ENCODE results near the gene PPCDC. TPM values are rescaled to one million over a fixed set of nuclear protein-coding genes. Genes with fewer than 3 reads are reported as not detected.
A peak's percentile ranks its signal among the peaks of the same experiment; 100 is the strongest.

The PPCDC gene
- total RNA-seq, 1 donor from 2014 or later, result 7.3 TPM

GRCh38 chr15:75008629-75009326 lies 14.6 kb upstream of the PPCDC start:
- H4K20me1 ChIP-seq (ENCODE audit: insufficient read depth, low read length), result no peaks in the 10 kb centered on the region
- Mint-ChIP-seq H3K4me3 (ENCODE audit: unreplicated experiment) (no peak overlapping the region), H3K36me3 (ENCODE audit: low read depth, unreplicated experiment) (peaks cover 16% of the 10 kb centered on the region), H3K27me3 (ENCODE audit: low read depth, unreplicated experiment) (no peaks in the 10 kb centered on the region), H3K9me3 (ENCODE audit: unreplicated experiment) (no peaks in the 10 kb centered on the region), H3K4me1 (ENCODE audit: low read depth, unreplicated experiment) (no peaks in the 10 kb centered on the region), H3K27ac (ENCODE audit: unreplicated experiment) (no peak overlapping the region)
- no peak for DNase-seq (ENCODE audit: low read depth)
- no peaks in the 10 kb centered on the region for H3K9me3 ChIP-seq (ENCODE audit: insufficient read depth, low read depth, low read length)
- FAIRE-seq, result no peak
- no peak overlapping the region for H3K4me3 ChIP-seq (ENCODE audit: insufficient read depth, low read depth, low read length)
- no peak overlapping the region for H3K4me2 ChIP-seq (ENCODE audit: low read length)
- no peaks in the 10 kb centered on the region for H3K79me2 ChIP-seq (ENCODE audit: insufficient read depth, low read length)
- TF ChIP-seq CTCF (IDR thresholded peaks at IDR 0.05; ENCODE audit: insufficient read depth, low read depth, low read length) (no peak), EZH2 (IDR thresholded peaks at IDR 0.05; ENCODE audit: insufficient read depth, low read length) (no peak)
- no peak overlapping the region for H3K9ac ChIP-seq (ENCODE audit: low read length)
- H3K27me3 ChIP-seq (ENCODE audit: insufficient read depth, low read length), result no peaks in the 10 kb centered on the region
- no peaks in the 10 kb centered on the region for H3K4me1 ChIP-seq (ENCODE audit: insufficient read depth, low read length)
- no peak overlapping the region for H3K27ac ChIP-seq (ENCODE audit: low read depth, low read length)
- H2AFZ ChIP-seq (ENCODE audit: low read depth, low read length), result no peak overlapping the region
- H3K36me3 ChIP-seq (ENCODE audit: insufficient read depth, low read length), result no peaks in the 10 kb centered on the region

- H3K4me2 ChIP-seq (ENCODE audit: low read length), result no peak overlapping the region
- Mint-ChIP-seq H3K9me3 (ENCODE audit: unreplicated experiment) (no peaks in the 10 kb centered on the region), H3K36me3 (ENCODE audit: low read depth, unreplicated experiment) (peaks cover 27% of the 10 kb centered on the region), H3K4me1 (ENCODE audit: low read depth, unreplicated experiment) (no peaks in the 10 kb centered on the region), H3K27me3 (ENCODE audit: low read depth, unreplicated experiment) (no peaks in the 10 kb centered on the region), H3K4me3 (ENCODE audit: unreplicated experiment) (peak overlapping the region; percentile 21), H3K27ac (ENCODE audit: unreplicated experiment) (no peak overlapping the region)
- H3K9me3 ChIP-seq (ENCODE audit: insufficient read depth, low read depth, low read length), result no peaks in the 10 kb centered on the region
- H4K20me1 ChIP-seq (ENCODE audit: insufficient read depth, low read length), result no peaks in the 10 kb centered on the region
- H3K4me3 ChIP-seq (ENCODE audit: insufficient read depth, low read depth, low read length), result no peak overlapping the region
- FAIRE-seq (no peak), DNase-seq (ENCODE audit: low read depth) (no peak)
- TF ChIP-seq EZH2 (IDR thresholded peaks at IDR 0.05; ENCODE audit: insufficient read depth, low read length) (no peak), CTCF (IDR thresholded peaks at IDR 0.05; ENCODE audit: insufficient read depth, low read depth, low read length) (no peak)
- H2AFZ ChIP-seq (ENCODE audit: low read depth, low read length), result no peak overlapping the region
- H3K27ac ChIP-seq (ENCODE audit: low read depth, low read length), result no peak overlapping the region
- H3K79me2 ChIP-seq (ENCODE audit: insufficient read depth, low read length), result no peaks in the 10 kb centered on the region
- H3K27me3 ChIP-seq (ENCODE audit: insufficient read depth, low read length), result no peaks in the 10 kb centered on the region
- no peaks in the 10 kb centered on the region for H3K36me3 ChIP-seq (ENCODE audit: insufficient read depth, low read length)
- H3K4me1 ChIP-seq (ENCODE audit: insufficient read depth, low read length), result no peaks in the 10 kb centered on the region
- no peak overlapping the region for H3K9ac ChIP-seq (ENCODE audit: low read length)
Measured at GRCh38 chr15:75016431-75016830, 7.0 kb upstream of the PPCDC start.

- peaks cover 2% of the 10 kb centered on the region for H3K4me1 Mint-ChIP-seq (ENCODE audit: low read depth, unreplicated experiment)
- H2AFZ ChIP-seq (ENCODE audit: low read depth, low read length), result no peak overlapping the region
Measured at GRCh38 chr15:75019916-75020315, 3.5 kb upstream of the PPCDC start.

More at GRCh38 chr15:75019916-75020315, 3.5 kb upstream of the PPCDC start:
- Histone ChIP-seq H3K9me3 (ENCODE audit: insufficient read depth, low read depth, low read length) (no peaks in the 10 kb centered on the region), H3K36me3 (ENCODE audit: insufficient read depth, low read length) (no peaks in the 10 kb centered on the region), H3K79me2 (ENCODE audit: insufficient read depth, low read length) (peaks cover 8% of the 10 kb centered on the region), H3K4me3 (ENCODE audit: insufficient read depth, low read depth, low read length) (no peak overlapping the region), H3K27ac (ENCODE audit: low read depth, low read length) (no peak overlapping the region), H3K4me1 (ENCODE audit: insufficient read depth, low read length) (peaks cover 4% of the 10 kb centered on the region), H3K27me3 (ENCODE audit: insufficient read depth, low read length) (no peaks in the 10 kb centered on the region), H3K9ac (ENCODE audit: low read length) (no peak overlapping the region), H4K20me1 (ENCODE audit: insufficient read depth, low read length) (no peaks in the 10 kb centered on the region), H3K4me2 (ENCODE audit: low read length) (no peak overlapping the region)
- no peak overlapping the region for H3K4me3 Mint-ChIP-seq (ENCODE audit: unreplicated experiment)
- H3K27ac Mint-ChIP-seq (ENCODE audit: unreplicated experiment), result no peak overlapping the region
- H3K36me3 Mint-ChIP-seq (ENCODE audit: low read depth, unreplicated experiment), result peaks cover 18% of the 10 kb centered on the region
- no peak for FAIRE-seq
- DNase-seq (ENCODE audit: low read depth), result no peak
- H3K9me3 Mint-ChIP-seq (ENCODE audit: unreplicated experiment), result no peaks in the 10 kb centered on the region
- TF ChIP-seq CTCF (IDR thresholded peaks at IDR 0.05; ENCODE audit: insufficient read depth, low read depth, low read length) (no peak), EZH2 (IDR thresholded peaks at IDR 0.05; ENCODE audit: insufficient read depth, low read length) (no peak)
- no peaks in the 10 kb centered on the region for H3K27me3 Mint-ChIP-seq (ENCODE audit: low read depth, unreplicated experiment)
